ENCODE results near the gene TRIAP1.

The TRIAP1 gene

GRCh38 chr12:120429368-120429767 is 16.8 kb downstream of the TRIAP1 start:
- DNase-seq (ENCODE audit: low read depth), result no peak

- DNase-seq (ENCODE audit: low read depth), result no peak
Measured at GRCh38 chr12:120428597-120429229, 17.5 kb downstream of the TRIAP1 start.

- DNase-seq (ENCODE audit: low read depth), result no peak
Measured at GRCh38 chr12:120425797-120426196, 20.4 kb downstream of the TRIAP1 start.

DNA sequence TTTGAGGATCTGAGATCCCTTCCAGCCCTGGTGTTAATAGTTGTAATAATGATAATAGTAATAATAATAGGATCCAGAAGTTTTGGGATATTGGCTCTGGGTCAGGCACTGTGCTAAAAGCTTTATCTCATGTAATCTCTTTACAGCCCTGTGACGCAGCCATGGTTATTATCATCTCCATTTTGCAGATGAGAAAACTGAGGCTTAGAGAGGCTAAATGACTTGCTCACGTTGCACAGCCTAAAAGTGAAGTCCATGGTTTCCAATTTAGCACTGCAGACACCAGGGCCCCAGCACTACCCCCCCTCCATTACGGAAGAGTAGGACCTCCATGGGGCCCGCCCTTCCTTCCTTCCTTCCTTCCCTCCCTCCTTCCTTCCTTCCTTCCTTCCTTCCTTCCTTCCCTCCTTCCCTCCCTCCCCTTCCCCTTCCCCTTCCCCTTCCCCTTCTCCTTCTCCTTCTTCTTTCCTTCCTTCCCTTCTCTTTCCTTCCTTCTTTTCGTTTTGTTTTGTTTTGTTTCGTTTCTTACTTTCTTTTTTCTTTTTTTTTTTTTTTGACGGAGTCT is 23.2 kb downstream of the TRIAP1 start:
- DNase-seq (ENCODE audit: low read depth), result no peak

- DNase-seq (ENCODE audit: low read depth), result no peak
Measured at GRCh38 chr12:120421701-120422100, 24.5 kb downstream of the TRIAP1 start.

DNA sequence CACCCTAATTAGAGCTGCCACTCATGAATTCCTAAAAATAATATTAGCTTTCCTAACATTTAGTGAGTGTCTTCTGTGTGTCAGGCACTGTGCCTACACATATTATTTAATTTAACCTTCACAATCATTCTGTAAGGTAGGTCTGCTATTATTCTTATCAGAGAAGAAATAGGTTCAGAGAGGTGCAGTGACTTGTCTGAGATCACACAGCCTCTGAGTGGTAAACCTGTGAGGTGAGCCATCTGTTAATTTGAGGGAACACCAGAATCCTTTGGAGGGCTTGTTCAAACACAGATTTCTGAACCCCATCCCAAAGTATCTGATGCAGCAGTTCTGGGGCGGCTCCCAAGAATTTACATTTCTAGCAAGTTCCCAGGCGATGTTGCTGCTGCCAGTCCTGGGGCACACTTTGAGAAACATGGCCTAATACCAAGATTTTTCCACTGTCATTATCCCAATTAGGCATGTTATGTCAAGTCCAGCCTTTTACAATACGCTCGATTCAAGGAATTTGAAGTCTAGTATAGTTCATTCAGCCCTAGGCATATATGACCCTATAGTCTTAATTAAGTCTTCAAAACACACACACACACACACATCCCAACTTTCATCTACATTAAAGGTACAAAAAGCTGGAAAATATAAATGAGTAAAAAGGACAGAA is 28.1 kb downstream of the TRIAP1 start:
- no peak for DNase-seq (ENCODE audit: low read depth)

- DNase-seq (ENCODE audit: low read depth), result no peak
Measured at GRCh38 chr12:120416490-120417216, 29.5 kb downstream of the TRIAP1 start.

- DNase-seq (ENCODE audit: low read depth), result no peak
Measured at GRCh38 chr12:120413901-120414695, 32.1 kb downstream of the TRIAP1 start.

DNA sequence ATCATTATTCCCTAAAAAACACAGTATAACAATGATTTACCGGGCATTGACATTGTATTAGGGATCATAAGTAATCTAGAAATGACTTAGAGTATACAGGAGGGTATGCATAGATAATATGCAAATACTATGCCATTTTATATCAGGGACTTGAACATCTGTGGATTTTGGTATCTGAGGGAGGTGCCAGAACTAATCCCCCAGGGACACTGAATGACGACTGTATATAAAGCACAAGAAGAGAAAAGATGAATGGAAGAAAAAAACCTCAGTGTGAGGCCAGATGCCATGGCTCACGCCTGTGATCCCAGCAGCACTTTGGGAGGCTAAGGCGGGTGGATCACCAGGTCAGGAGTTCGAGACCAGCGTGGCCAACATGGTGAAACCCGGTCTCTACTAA is 33.8 kb downstream of the TRIAP1 start:
- DNase-seq (ENCODE audit: low read depth), result no peak

GRCh38 chr12:120408771-120409170 is 37.4 kb downstream of the TRIAP1 start:
- DNase-seq (ENCODE audit: low read depth), result no peak

GRCh38 chr12:120406553-120406952 is 39.6 kb downstream of the TRIAP1 start:
- DNase-seq (ENCODE audit: low read depth), result no peak

GRCh38 chr12:120406069-120406468 is 40.1 kb downstream of the TRIAP1 start:
- no peak for DNase-seq (ENCODE audit: low read depth)

DNA sequence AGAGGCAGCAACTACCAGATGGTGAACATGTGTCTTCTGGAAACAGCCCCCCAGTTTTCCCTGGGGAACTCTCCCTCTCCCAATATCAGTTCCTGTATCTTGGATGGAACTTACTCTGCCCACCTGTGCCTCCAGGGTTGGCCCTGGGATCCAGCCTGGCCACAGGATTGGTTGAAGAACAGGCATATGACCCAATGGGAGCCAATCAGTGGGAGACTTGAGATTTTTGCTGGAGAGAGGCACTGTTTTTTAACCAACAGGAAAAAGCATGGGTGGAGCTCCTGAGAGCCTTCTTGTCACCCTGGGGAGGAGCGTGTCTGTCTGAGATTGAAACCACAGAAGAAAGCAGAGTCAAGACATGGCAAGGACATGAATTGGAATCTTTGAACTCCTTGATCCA is 41.9 kb downstream of the TRIAP1 start:
- DNase-seq (ENCODE audit: low read depth), result no peak

- DNase-seq (ENCODE audit: low read depth), result no peak
Measured at GRCh38 chr12:120403869-120404268, 42.3 kb downstream of the TRIAP1 start.

DNA sequence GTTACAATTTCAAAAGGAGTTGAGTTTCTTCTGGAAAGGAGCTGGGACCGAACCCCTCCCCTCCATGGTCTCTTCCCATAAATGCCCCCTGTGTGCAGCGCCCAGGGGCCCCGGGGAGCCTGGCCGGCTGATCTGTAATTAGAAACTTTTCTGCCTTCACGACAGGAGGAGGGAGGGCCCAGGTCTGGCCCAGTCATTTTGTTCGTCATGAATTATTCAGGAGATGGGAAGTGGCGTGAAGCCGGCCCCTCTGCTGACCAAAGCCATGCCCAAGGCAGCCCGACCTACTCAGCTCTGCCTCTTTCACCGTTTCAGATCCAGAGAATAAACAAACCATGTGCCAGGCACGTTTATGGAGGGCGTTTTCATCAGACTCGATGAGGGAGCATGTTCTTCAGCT is 44.0 kb downstream of the TRIAP1 start:
- no peak for DNase-seq (ENCODE audit: low read depth)

GRCh38 chr12:120399531-120399930 is 46.7 kb downstream of the TRIAP1 start:
- no peak for DNase-seq (ENCODE audit: low read depth)

GRCh38 chr12:120397824-120398540 is 48.2 kb downstream of the TRIAP1 start:
- DNase-seq (ENCODE audit: low read depth), result no peak

GRCh38 chr12:120394483-120395367 is 51.5 kb downstream of the TRIAP1 start:
- no peak for DNase-seq (ENCODE audit: low read depth)

Data from CMK (cell line).